ENCODE results near the gene CENPF. TPM values are rescaled to one million over a fixed set of nuclear protein-coding genes. Genes with fewer than 3 reads are reported as not detected.

Gene CENPF
- polyA plus RNA-seq, 3 donors: 0.22 to 0.67 TPM; not detected in 1

GRCh38 chr1:214676747-214677146 is 73.8 kb downstream of the CENPF start:
- no peak overlapping the region for H3K27ac ChIP-seq (ENCODE audit: low read depth, low read length)
- 74 to 75% (median 75%) methylated on average over 4 of the region's 4 CpGs for WGBS, 3 donors

DNA sequence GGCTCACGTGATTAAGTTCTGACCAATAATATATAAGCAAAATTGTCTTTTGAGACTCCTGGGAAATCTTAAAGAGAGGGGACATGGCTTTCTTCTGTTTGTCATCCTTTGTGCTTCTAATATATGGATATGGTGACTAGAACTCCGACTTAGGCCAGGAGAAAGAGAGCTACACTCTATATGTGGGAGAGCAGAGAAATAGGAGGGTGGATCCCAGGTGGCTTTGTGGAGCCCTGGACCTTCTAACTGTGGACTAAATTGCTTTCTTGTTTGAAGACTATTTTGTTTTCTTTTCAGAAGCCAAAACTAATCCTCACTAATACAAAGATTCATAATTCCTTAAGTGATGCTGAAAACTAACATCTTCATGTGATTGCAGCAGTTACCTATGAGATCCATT is 75.0 kb downstream of the CENPF start:
- 90 to 91% (median 90%) methylated on average over 2 of the region's 2 CpGs for WGBS, 3 donors
- H3K27ac ChIP-seq (ENCODE audit: low read depth, low read length): no peak overlapping the region

DNA sequence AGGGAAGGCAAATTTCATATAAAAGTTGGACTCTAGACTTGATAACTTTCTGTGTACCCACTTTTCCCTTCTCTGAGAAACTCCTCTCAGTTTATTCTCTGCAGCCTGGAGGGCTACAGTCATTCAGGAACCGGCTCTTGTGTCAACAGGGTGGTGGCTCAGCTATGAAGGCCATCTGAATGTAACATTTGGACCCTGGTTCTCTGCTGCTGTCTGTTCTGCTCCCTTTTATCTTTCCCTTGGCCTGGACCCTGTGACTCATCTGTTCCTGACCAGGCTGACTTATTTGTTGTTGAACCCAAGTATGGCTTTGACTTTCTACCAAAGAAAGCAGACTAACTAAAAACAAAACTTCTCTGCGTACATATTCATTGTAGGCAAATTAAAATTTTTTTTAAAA is 75.4 kb downstream of the CENPF start:
- WGBS, 3 donors: 63 to 94% (median 93%) methylated on average over 2 of the region's 2 CpGs
- no peak overlapping the region for H3K27ac ChIP-seq (ENCODE audit: low read depth, low read length)

GRCh38 chr1:214683621-214684020 is 80.6 kb downstream of the CENPF start:
- no peak overlapping the region for H3K27ac ChIP-seq (ENCODE audit: low read depth, low read length)
- 65 to 89% (median 79%) methylated on average over 3 of the region's 3 CpGs for WGBS, 3 donors

DNA sequence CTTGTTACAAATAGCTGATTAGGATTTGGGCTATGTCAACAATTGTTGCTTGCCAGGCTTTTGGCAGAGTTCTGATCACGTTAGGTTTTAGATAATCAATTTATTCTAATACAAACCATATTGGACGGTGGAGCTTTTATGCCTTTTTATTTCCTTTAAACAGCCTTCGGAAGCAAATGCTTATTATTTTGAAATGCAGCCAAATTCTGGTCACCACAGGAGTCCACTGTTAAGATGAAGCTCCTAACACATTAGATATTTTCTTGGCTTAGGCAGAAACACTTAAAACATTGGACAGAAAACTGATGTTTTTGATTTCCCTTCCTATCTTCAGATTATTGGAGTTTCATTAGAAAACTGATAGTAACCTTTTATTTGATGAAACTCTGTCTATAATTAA is 82.9 kb downstream of the CENPF start:
- 19 to 47% (median 35%) methylated on average over 3 of the region's 3 CpGs for WGBS, 3 donors
- H3K27ac ChIP-seq (ENCODE audit: low read depth, low read length): no peak overlapping the region

DNA sequence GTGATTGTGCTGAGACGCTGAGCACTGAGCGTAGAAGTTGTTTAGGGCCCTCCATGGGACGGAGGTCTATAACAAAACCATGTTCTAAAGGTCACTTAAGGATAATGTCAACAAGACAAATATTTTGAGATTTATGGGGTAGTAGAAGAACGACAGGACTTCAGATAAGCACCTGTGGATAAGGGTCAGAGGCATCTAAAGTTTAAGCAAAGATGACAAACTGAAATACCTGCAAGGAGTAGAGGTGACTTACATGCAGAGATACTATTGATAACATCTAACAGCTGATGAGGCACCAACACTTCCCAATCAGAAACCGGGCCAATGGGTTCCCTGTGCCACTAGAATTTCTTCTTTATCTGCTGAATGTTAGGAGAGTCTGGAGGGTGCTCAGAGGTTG is 83.5 kb downstream of the CENPF start:
- WGBS, 3 donors: 47 to 80% (median 79%) methylated on average over 5 of the region's 5 CpGs
- H3K27ac ChIP-seq (ENCODE audit: low read depth, low read length): no peak overlapping the region

GRCh38 chr1:214688891-214689290 is 85.9 kb downstream of the CENPF start:
- WGBS, 3 donors: 58 to 76% (median 69%) methylated on average over 3 of the region's 3 CpGs
- H3K27ac ChIP-seq (ENCODE audit: low read depth, low read length): no peak overlapping the region

DNA sequence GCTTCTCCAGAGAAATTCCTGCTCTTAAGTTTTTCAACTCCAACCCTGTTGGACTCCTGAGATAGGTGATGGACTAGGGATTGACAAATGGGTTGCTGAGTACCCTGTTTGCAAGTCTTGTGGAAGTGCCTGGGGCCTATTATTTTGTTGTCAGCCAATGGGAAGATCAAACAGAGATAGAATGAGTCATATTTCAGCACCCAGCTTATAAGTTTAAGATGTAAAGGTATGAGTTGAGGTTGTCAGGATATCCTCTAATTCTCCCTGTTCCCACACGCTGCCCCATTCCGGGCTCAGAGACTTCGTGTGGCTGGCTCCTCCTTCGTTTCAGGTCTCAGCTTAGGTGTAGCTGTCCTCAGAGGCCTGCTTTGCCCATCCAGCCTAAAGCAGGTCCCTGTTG is 91.8 kb downstream of the CENPF start:
- no peak overlapping the region for H3K27ac ChIP-seq (ENCODE audit: low read depth, low read length)
- WGBS, 3 donors: 61 to 83% (median 73%) methylated on average over 4 of the region's 4 CpGs

DNA sequence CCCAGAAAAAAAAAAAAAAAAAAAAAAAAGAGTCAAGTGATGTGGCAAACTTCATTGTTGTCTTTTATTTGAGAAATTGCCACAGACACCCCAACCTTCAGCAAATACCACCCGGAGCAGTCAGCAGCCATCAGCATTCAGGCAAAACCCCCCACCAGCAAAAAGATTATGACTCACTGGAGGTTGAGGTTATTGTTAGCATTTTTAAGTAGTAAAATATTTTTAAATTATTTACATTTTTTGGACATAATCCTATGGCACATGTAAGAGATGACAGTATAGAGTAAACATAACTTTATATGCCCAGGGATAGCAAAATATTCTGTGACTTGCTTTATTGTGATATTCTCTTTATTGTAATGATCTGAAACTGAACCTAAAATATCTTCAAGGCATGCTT is 95.6 kb downstream of the CENPF start:
- H3K27ac ChIP-seq (ENCODE audit: low read depth, low read length): no peak overlapping the region
- 65 to 94% (median 87%) methylated on average over 1 of the region's 1 CpG for WGBS, 3 donors

GRCh38 chr1:214700437-214700836 is 97.4 kb downstream of the CENPF start:
- no peak overlapping the region for H3K27ac ChIP-seq (ENCODE audit: low read depth, low read length)
- WGBS, 3 donors: 25 to 39% (median 31%) methylated on average over 4 of the region's 4 CpGs

- WGBS, 3 donors: 73 to 90% (median 77%) methylated on average over 1 of the region's 1 CpG
- H3K27ac ChIP-seq (ENCODE audit: low read depth, low read length): no peak overlapping the region
Observed at GRCh38 chr1:214702556-214702955, 99.6 kb downstream of the CENPF start.

- 63 to 75% (median 74%) methylated on average over 11 of the region's 11 CpGs for WGBS, 3 donors
Observed at GRCh38 chr1:214707306-214708087, 104.5 kb downstream of the CENPF start.

DNA sequence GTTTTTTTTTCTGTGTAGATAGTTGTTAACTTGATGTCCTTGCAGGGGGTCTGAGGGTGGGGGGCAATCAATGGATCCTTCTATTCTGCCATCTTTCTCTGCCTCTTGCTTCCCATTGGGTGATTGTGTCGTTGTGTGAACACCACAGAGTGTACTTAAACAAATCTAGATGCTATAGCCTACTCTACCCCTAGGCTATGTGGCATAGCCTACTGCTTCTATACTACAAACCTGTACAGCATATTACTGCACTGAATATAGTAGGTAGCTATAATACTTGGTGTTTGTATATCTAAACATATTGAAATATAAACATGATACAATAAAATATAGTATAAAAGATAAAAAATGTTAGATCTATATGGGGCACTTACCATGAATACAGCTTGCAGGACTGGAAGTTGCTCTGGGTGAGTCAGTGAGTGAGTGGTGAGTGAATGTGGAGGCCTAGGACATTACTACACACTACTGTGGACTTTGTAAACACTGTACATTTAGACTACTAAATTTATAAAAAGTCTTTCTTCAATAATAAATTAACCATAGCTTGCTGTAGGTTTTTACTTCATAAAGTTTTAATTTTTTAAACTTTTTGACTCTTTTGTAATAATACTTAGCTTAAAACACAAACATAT is 105.4 kb downstream of the CENPF start:
- WGBS, 3 donors: 35 to 54% (median 41%) methylated on average over 1 of the region's 1 CpG
- H3K27ac ChIP-seq (ENCODE audit: low read depth, low read length): no peak overlapping the region

More at GRCh38 chr1:214707306-214708087, 104.5 kb downstream of the CENPF start:
- no peak overlapping the region for H3K27ac ChIP-seq (ENCODE audit: low read depth, low read length)

- WGBS, 3 donors: 72 to 86% (median 76%) methylated on average over 5 of the region's 5 CpGs
- H3K27ac ChIP-seq (ENCODE audit: low read depth, low read length): no peak overlapping the region
Observed at GRCh38 chr1:214709241-214709640, 106.2 kb downstream of the CENPF start.

- H3K27ac ChIP-seq (ENCODE audit: low read depth, low read length): no peak overlapping the region
- 59 to 72% (median 66%) methylated on average over 2 of the region's 2 CpGs for WGBS, 3 donors
Observed at GRCh38 chr1:214712737-214713136, 109.7 kb downstream of the CENPF start.

Other genes with a start within 250 kb of the CENPF start
- gene PTPN14, start 51.6 kb upstream of the CENPF start, polyA plus RNA-seq: 1 to 10 TPM; 2.0 to 8.8 (median 7.3) TPM